HG03571 (cell line): ENCODE measurements around the gene CNNM4.

Source experiments
- ATAC-seq: cut with Tn5 transposase; IDR thresholded peaks from one replicate; pipeline ENCODE4 v1.9.1; 2021; ENCODE audit not compliant: unreplicated experiment

Gene CNNM4

DNA sequence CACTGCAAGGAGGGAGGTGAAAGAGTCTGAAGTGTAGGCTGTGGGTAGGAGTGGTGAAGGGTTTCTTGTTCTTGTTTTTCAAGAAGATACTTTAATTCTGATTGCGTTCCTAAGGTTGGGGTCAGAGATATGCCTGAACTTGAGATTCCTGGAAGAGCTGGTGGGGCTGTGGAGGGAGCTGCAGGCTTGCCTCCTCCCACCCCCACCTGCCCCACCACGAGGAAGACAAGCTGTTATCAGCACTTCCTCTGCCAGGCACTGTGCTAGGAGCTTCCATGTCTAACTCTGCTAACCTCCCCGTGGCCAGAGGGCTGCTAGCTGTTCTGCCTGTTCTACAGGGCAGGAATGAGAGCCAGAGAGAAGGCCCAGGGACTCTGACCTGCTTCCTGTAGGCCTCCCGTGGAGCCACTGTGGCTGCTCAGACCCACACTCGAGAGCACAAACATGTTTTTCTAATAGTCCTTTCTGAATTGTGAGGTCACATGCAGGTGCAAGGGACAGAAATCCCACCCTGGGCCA, 69.4 kb downstream of the CNNM4 start:
- ATAC-seq: no peak

DNA sequence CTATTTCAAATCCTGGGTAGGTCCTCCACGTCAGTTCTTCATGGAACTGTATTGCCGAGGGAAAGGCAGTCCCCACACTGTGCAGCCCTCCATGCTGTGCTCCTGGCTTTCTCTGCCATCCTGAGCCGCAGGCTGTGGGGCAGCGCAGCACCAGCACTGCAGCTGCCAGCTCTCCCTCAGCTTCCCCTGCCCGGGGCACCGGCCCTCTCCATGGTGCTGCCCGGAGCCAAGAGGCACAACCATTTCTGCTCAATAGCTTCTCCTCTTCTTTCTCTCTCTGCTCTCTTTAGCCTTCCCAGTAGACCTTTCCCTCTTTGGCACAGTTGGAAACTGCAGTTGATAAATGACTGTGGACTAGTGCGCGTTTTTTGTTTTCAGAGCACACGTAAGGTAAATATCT, 71.0 kb downstream of the CNNM4 start:
- no peak for ATAC-seq

DNA sequence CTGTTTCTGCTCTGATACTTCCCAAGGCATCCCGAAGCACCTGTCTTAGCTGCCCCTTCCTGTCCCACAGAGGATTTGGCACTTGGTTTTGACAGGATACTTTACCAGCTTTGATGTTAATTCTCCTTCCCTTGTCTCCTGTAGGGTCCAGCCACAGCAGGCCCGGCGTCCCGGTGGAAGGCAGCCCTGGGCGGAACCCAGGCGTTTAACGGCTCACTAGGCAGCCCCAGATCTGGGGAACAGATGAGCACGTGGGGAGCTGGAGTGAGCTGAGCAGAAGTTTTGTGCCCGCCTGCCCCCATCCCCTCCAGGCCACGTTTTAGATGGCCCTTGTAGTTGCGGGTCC, 71.7 kb downstream of the CNNM4 start:
- no peak for ATAC-seq

DNA sequence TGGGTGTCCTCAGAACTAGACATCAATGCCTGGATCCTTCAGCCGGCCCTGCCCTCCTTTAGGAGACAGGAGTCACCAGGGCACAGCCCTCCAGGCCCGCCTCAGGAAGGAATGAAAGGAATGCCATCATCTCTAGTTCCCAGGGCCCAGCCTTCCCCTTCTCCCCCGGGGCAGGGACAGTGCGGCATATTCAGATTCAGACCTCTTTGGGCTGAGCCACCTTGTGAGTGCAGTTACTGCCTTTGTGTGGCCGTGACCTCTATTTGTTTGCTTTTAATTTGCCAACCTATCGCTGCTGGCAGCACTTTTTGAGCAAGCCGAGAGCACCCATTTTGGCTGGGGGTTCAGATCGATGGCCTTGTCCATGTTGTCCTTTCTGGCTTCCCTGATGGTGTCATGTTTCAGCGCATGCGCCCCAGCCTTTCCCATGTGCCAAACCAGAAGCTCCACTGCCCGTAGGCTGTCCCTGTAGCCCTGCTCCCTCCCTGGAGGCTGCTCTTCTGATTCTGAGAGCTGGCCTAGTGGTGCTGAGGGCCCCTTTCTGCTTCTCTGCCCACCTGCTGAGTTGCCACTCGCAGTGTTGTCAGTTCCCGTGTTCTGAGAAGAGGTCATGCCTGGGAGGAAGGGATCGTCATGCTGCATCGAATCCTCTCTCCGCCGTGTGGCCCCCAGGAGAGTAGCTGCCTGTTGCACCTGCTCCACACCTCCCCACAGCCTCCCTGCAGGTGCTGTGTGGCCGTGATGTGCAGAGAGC, 72.2 kb downstream of the CNNM4 start:
- no peak for ATAC-seq

DNA sequence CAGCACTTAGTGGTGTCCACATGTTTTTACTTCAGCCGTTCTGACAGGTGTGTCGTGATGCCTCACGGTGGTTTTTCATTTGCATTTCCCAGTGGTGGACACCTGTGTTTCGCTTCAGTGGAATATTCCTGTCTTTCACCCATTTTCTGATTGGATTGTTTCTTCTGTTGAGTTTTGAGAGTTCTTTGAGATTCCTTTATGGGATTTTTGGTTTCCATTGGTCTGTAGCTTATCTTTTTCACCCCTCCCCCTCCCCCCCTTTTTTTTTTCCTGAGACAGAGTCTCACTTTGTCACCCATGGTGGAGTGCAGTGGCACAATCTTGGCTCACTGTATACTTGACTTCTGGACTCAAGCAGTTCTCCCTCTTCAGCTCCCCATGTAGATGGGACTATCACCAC, 75.1 kb downstream of the CNNM4 start:
- no peak for ATAC-seq

DNA sequence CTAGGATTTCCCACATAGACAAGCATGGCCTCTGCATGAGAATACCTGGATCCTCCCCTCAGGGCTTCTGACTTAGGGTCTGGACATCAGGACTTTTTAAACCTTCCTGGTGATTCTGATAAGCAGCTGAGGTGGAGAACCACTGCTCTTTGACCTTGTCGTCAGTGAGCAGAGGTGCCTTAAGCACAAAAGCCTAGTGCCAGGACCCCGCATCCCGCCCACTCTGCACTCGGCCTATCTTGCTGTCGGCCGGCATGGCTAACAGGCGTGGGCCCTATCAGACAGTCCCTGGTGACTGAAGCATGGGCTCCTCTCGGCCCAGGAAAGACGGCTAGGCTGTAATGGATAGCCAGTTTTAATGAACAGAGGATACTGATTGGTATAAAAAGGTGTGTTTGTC, 76.9 kb downstream of the CNNM4 start:
- ATAC-seq: no peak

DNA sequence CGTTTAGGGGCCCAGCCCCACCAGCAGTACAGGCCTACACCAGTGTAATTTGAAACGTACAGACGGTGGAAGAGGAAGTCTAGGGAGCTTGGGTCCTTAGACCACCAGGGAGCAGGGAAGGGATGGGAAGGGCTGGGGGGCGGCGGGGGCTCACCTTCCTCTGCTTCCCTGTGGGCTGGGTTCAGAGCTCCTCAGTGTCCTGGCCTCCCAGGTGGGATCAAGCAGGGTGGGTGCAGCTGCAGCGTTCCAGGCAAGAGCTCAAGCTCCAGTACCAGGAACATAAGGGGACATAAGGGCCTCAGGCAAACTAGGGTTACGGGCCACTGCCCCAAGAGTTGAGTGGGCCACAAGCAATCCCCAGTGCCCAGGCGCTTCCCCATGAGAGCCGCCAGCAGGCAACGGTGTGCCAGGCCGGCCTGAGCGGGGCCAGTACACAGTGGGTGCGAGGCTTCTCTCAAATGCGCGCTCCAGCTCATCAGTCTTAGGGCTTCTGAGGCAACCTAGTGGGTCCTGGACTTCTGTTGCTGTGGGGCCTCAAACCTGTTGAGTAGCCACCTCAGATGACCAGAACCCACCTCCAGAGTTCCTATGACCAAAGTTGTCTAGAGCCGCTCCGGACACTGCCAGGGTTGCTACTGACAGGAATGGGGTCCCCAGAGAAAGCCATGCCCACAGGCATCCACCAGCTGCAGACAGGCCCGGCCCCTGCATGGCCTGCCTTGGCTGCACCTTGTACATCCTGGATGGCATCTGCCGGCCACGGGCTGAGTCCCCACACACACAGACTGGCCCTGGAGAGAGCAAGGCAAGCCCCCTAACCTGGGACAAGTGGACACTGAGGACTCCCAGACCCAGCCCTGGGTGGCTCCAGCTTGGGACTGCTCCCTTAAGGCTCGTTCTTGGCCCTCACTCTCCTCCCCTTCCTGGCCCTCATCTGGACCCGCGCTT, 77.9 kb downstream of the CNNM4 start:
- no peak for ATAC-seq

DNA sequence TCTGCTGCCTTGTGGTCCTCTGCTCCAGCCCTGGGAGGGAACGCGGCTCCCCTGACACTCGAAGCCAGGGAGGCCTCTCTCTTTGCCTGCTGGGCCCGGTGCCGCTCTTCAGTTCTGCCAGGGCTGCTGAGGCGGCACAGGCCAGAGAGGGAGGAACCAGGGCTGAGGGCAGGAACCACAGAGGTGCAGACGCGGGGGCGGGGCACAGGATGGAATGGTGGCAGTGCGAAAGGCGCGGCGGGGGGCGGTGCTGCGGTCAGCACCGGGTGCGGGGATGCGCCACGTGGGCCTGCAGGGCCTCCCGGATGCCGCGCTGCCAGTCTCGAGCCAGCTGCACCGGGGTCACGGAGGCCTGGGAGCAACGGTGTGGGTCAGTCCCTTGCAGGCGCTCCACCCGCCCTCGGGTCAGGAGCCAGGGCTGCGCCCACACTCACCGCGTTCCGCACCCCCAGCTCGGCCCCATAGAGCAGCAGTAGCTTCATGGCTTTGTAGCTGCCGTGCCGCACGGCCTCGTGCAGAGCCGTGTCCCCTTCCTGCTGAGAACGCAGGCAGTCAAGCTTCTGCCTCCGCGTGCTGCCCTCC, 78.7 kb downstream of the CNNM4 start:
- no peak for ATAC-seq

DNA sequence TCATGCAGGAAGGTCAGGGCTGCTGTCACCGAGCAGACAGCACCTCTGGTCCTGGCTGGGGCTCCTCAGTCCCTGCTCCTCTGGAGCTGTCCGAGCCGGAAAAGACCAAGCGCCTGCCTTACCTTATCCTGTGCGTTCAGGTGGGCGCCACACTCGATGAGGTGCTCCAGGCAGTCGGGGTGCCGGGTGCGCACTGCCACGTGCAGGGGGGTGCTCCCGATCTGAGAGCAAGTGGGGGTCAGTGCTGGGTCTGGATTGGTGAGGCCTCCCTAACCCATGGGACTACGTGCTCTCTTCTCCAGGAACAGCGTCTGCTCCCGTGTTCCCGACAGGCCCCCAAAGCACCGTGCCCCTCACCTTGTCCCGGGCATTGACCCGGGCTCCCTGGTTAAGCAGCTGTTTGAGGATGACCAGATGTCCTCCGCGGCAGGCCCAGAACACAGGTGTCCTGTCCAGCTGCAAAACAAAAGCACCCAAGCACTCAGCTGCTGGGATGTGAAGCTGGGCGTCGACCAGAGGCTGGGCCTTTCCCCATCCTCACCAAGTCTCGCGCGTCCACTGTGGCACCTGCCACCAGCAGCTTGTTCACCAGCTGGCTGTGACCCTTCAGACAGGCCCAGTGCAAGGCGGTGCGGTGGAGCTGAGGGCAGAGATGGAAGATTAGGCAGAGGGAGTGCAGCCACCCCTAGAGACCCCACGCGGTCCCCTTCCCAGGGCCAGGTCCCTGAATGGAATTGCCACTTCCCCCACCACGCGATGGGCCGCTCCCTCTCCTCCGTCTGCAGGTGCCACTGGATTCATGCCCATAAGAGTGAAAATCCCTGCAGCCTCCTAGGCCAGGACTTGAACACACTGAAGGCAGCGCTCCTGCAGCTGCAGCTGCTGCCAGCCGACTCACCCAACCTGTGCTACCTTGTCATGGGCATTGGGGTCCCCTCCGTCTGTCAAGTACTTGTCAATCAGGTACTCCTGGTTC, 79.5 kb downstream of the CNNM4 start:
- no peak for ATAC-seq

DNA sequence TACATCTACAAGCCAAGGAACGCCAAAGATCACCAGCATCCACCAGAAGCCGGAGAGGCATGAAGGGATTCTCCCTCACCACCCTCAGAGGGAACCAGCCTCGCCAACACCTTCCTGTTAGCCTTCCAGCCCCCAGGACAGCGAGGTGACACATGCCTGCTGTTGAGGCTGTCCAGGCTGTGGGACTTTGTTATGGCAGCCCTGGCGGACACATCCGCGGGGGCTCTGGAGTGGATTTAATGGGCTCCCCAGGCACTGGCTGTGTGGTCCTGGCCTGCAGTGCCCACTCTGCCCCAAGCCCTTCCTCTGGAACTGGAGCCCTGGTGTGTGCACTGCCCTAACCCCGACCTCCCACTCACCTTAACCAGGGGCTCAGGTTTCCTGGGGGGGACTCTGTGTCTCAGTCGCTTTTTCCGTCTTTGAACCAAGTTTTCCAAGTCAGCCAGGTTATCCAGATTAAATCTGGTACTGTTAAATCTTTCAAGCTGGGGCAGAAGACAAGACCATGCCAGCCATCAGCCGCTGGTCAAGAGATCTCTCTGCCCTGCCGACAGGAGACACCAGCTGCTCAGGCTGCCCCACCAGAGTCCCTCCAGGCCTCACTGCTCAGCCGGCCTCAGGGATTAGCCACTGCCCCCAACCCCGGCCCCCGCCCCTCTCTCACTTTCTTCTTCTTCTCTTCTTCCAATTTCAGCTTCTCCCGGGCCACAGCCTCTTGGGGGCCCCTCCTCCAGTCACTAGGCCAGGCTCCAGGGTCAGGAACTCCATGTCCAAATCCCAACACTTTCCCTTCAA, 81.2 kb downstream of the CNNM4 start:
- no peak for ATAC-seq

DNA sequence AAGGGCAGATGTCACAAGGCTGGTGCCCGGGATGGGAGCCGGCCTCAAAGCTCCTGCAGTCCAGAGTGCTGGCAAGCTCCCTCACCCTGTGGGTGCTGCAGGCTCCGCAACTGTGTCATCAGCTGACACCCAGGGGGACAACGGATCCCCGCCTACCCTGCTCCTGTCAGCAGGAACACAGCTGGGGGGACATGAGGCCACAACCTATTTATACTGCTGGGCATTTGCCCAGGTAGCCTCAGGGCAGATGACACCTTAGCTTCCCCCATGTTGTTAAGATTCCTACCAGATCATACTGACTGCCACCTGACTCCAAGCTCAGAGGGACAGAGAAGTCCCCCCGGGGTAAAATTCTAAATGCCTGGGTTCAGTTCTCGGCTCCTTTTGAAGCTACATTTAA, 81.9 kb downstream of the CNNM4 start:
- no peak for ATAC-seq

DNA sequence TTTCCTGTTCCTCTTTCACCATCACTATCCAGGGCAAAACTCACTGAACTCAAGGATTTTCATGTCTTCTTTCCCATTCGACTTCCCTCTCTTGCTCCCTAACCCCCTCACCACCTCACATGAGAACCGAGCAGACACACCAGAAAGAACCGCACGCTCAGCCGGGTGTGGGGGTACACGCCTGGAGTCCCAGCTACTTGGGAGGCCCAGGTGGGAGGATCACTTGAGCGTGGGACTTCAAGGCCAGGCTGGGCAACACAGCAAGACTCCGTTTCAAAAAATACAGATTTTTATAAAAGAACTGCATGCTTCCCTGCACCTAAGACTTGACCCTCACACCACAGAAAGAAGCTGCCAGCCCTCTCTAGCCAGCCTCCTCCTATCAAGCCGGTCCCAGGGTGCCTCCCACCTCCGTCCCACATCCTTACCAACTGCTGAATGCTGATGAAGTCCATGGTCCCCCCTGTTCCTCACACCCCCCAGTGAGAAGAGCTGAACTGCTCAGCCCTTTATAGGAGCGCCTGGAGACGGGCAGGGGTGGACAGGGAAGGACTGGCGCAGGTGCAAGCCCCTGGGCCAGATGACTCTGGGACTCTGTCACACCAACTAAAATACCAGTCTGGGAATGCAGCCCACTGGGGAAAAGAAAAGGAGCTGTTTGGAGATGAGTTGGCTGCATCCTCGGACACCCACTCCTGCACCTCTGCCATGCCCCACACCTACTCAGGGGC, 83.0 kb downstream of the CNNM4 start, which contains the start of gene ANKRD23:
Gene ANKRD23, minus strand, starts transcription at position 484 of the 731 bp plus-strand sequence. Its CDS starts 29 bp downstream, at position 455.
- ATAC-seq: no peak

DNA sequence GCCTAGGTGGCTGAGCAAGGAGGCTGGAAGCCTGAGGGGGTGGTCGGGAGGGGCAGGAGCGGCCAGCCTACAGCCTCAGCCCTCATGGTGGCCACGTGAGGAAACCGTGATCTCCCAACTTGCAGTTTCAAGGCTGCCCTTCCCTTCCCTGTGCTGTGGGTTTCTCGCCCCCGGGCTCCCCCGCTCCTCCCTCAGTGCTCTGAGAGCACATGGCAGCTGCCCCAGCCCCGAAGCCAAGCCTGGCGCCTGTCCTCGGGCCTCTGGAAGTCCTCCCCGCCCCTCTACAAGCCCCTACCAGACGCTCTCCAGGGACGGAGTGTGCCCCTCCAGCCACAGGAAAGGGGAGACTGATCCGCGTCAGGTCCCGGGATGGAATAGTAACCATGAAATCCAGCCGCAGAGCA, 83.7 kb downstream of the CNNM4 start:
- no peak for ATAC-seq

DNA sequence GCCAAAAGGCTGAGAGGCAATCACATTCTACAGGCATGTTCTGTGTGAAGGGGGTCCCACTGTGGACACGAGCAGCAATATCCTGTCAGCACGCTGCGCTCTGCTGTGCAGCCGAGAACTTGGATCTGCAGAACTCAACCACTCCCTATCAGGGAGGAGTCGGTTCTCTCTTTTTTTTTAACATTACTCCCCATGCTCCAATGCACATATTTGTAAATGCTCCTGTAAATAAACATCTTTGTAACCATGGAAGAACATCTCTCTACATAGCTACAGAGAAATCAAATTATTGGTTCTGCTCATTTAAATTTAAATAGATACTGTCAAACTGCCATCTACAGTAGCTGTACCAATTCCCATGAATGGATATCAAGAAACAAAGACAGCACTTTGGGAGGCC, 86.1 kb downstream of the CNNM4 start:
- no peak for ATAC-seq

DNA sequence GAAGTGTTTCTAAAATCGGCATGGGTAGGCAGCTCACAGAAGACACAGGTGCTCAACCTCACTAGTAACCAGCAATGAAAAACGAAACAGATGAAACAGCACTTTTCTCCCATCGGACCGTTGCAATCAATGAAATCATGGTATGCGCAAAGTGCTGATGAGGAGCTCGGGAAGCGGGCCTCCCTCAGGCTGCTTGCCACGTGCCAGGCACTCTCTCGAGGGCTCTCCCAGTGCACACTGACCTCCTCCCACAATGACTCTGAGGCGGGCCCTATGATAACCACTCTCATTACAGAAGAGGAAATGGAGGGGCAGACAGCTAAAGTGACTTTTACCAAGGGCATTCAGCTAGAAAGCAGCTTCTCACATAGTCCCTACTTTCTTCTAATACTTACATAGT, 86.9 kb downstream of the CNNM4 start:
- ATAC-seq: no peak

DNA sequence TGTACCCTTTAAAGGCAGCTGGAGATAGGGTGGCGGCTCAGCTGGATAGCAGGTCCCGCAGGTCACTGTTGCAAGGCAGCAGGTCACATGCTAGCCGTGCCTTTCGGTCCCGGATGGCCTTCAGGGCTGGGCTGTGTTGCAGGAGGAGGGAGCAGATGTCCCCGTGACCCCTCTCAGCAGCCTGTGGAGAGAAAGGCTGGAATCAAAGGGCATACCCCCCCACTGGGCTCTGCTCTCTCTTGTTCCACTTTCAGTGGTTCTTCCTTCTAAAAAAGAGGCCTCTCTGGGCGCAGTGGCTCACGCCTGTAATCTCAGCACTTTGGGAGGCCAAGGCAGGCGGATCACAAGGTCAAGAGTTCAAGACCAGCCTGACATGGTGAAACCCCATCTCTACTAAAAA, 87.6 kb downstream of the CNNM4 start:
- ATAC-seq: no peak

DNA sequence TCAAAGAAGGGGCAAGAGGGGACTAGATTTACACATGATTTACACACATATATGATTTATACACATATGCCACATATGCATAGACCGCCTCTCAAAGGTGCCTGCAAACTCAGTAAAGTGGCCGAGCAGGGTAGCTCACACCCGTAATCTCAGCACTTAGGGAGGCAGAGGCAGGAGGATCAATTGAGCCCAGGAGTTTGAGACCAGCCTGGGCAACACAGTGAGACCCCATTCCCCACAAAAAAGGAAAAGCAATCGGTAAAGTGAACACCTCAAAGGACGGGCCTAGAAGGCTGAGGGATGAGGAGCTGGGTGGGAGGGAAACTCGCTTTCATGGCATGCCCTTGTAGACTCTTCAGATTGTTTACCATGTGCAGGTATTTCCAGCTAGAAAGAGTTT, 92.0 kb downstream of the CNNM4 start:
- no peak for ATAC-seq

DNA sequence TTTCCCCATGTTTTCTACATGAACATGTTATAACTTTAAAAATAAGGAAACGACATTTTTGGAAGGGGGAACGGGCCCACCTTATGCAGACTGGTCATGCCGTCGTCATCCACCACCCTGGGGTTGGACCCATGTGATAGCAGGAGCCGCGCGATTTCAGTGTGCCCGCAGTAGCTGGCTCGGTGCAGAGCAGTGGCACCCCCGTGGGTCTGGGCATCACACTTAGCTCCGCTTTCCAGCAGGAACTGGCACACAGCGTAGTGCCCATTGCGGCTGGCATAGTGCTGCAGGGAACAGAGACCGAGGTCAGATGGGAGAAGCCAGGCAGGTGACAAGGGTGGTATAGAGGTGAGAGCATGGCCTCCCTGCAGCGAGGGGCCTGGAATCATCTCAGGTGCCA, 92.6 kb downstream of the CNNM4 start:
- no peak for ATAC-seq
